GM23248 (cell line): ENCODE measurements around the gene ZNF546.

ENCODE experiments used
- EZH2 ChIP-seq: fragments of 200-600 bp; sonication (generic); IDR thresholded peaks from 2 replicates; pipeline ENCODE4 v1.6.1; 2018; ENCODE audit warnings: antibody characterized with exemption, mild to moderate bottlenecking; ENCODE audit not compliant: insufficient read depth, poor library complexity, severe bottlenecking
- EZH2phosphoT487 ChIP-seq: fragments of 200-600 bp; sonication (generic); IDR thresholded peaks from 2 replicates; pipeline ENCODE4 v1.6.1; 2018; ENCODE audit warnings: antibody characterized with exemption, moderate library complexity, mild to moderate bottlenecking, low read depth; ENCODE audit not compliant: insufficient read depth

GRCh38 chr19:39969266-39969665 lies 27.6 kb upstream of the ZNF546 start:
- TF ChIP-seq EZH2 (no peak), EZH2phosphoT487 (no peak)
